NCI-H2196 (cell line): ENCODE results near the gene MPPED2.

Experiments used
- DNase-seq: peaks from one replicate; lab custom pipeline; 2025; ENCODE audit not compliant: unreplicated experiment; lab: John Stamatoyannopoulos, UW

MPPED2 gene

DNA sequence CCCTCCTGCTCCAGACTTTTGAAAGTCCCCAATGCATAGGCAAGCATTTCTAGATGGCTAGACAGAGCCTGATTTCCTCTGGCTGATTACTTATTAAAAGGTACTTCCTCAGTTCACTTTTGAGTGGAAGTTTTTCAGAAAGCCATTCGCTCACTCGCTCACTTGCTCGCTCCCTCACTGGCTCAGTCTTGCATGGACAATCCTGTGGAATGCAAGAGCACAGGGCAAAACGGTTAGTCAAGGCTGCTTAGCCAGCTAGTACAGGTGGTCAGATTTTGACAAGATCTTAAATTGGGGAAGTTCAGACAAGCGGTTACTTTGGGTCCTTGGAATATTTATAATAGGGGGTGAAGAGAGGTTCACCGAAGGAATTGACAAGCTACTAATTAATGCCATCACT, 162.3 kb downstream of the MPPED2 start:
- DNase-seq, result no peak

DNA sequence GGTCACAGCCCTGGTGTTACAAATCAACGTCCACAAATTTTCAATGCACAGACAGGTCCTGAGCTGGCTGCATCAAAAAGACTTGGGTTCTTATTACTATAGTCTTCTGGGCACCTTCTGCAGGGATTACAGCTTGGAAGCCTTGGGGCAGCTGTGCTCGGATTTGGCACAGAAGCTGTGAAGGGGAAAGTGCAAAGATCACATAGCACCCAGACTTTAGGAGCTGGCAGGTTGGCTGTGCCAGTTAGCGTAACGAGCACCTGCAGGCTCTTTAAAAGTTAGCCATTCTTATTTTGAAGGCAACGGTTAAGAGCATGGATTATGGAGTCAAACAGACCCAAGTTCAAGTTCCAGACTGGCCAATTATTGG, 162.9 kb downstream of the MPPED2 start:
- no peak for DNase-seq

DNA sequence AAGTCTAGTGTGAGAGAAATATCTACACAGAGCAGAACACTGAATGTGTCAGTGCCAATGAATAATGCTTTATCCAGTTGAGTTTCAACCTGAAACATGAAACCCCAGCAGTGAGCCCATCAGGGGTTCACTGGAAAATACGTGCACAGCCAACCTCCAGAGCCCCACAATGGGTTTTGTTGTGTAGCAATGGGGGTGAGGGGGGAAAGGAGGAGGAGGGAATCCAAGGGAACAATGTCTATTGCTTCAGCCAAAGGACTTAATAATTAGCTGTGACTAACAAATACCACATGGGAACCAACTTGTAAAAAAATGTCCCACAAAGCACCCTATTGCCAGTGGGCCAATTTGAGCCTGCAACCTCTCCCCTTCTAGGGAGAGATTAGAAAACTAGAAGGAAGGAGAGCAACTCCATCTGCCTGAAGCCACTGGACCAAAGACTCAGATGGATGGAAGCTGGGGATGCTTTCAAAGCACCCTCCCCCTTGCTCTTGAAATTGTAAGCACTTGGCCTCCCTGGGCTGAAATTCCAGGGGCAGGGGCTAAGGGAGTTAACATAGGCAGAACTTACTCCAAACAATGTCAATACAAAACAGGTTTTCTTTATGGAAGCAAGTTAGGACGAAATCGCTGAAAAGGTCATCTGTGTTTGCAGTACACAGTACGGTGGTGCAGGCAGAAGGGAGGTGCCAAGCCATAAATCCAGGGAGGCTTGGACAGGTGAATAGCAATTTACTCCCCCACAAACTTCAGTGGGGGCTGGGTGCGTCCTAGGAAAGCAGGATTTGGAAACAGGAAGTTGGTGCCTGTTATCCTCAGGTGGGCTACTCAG, 163.5 kb downstream of the MPPED2 start:
- DNase-seq, result no peak

DNA sequence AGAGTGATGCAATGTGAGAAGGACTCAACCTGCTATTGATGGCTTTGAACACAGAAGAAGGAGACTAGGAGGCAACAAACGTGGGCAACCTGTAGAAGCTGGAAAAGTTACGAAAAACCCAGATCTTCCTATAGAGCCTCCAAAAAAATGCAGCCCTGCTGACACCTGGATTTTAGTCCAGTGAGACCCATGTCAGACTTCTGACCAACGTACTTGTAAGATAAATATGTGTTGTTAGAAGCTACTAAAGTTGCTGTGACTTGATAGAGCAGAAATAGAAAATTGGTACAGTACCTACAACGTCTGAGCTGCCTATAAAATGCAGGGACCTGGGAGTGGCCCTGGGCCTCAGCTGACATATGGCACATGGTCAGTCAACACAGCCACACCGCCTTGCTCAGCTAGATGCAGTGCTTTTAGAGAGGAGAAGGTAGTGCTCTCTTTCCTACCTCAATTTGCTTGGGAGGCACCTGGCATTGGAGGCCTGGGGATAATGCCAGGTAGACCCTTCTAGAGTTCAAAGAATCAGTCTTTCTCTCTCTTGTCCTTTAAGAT, 165.8 kb downstream of the MPPED2 start:
- DNase-seq, result no peak

DNA sequence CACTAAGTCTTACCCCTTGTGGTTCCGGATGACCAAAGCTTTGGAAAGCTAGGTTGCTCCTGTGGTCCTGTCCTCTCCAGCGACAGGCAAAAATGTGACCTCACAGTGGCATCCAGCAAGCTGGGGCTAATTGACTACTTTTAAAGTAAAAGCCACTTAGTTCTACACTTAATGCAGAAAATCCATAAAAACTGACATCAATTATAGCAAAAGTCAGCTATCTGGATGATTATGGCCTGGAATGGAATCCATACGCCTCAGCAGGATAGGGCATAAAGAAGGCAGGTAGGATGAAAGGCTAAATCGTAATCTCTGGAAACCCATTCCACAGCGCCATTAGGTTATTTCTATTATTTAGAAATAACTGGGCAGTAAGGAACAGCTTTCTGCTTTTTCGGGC, 171.3 kb downstream of the MPPED2 start:
- DNase-seq, result no peak

DNA sequence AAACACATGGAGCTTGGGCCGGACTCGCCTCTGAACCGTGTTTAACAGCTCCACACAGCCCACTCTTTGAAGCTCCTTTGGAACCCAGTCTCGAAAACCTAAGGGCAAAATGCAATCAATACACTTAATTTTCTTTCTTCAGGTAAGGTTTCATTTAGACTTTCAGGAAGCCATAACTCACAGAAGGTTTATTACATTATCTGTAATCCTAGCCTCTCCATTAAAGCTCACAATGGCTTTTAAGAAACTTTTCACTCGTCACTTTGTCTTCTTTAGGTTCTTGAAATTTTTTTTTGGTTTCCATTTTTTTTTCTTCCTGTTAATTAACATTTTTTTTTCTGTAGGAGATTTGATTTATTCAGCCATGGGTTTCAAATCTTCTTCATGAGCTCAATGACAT, 171.9 kb downstream of the MPPED2 start:
- DNase-seq, result no peak

DNA sequence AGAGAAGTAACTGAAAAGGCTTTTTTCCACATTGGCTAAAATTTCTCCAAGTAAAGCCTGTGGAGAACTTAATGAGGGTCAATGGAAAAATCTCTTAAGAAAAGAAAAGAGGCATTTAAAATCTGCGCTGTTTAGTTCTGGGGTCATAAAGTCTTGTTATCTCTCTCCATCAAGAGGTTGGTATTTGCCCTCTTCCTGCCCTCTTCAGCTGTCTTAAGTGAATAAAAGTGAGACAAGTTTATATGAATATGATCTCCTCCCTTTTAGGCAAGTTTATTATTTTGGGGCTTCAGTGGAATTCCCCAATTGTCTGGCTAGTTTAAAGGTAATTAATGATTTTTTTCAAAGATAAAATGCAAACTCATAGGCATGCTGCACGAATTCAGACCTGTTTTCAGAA, 173.6 kb downstream of the MPPED2 start:
- DNase-seq, result no peak

DNA sequence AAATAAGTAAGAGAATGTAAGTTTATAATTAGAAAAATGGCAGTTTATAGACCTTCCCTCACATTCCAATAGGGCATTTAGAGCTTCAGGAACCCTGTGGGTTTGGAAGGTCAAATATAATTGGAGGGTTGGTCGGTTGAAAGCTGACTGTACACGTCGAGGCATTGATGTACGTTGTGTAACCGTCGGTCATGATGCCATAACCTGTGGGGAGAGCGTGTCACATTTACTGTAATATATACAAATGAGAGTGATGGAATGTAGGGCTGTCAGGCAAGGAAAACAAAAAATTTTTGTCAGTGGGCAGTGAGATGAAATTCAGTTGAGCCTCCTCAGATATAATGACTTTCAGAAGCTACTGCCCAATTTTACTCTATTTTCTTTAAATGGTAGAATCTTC, 174.8 kb downstream of the MPPED2 start:
- DNase-seq, result no peak

DNA sequence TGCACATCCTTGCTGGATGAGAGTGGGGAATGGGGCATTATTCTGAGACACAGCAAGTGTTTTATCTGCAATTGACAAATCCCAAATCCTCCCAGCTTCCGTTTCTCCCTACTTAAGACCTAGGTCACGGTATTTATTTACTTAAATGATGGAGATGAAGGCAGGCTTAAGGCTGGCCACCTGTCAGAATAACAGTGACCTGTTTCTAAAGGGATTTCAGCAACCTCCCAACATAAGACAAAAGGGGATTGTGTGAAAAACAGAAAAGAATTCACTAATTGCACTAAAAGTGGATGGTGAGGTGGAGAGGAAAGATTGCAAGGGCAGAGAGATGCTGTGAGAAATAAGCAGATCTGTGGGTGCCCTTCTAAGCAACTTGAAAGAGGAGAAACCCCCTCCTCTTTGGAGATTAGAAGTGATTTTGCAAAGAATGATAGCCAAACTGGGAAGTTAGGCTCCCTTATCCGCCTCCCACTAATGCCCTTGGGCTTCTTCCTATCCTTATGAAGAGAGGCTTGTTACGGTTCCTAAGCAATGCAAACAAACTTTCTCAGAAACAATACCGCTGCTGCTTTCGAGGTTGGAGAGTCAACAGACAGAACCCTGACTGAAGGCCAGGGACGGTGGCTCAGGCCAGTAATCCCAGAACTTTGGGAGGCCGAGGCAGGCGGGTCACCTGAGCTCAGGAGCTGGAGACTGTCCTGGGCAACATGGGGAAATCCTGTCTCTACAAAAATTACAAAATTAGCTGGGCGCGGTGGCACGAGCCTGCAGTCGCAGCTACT, 179.0 kb downstream of the MPPED2 start:
- DNase-seq, result no peak

DNA sequence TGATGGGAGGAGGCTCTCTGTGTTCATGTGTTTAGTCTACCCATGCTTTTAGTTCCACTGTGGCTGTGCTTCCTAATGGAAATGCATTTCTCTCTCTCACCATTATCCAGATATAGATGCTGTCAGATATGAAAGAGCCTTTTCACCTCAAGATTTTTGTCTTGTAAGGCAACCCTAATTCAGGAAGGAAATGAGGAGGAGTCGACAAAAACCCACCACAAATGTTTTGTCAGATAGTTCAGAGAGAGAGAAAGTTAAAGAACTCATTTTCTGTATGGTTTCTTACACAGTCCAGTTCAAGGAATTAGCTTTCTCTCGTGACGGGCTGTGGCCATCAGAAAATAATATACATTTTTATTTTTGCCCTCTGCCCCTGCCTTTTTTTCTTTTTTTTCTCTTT, 180.8 kb downstream of the MPPED2 start:
- DNase-seq, result no peak

DNA sequence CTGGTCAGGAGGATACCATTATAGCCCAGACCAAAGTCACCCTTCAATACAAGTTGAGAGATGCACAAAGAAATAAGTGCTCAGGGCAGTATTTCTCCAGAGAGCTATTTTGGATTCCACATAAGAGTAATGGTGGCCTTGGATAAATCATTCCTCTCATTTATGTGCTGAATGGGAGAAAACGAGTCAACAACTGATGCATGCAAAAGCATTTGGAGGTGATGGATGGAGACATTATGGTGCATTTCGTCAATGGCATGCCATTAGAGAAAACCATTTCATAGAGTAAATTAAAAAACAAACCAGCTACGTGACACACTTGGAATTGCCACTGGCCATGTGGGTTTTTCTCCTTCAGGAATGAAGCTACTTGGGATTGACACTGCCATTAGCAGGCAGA, 182.0 kb downstream of the MPPED2 start:
- DNase-seq, result no peak

DNA sequence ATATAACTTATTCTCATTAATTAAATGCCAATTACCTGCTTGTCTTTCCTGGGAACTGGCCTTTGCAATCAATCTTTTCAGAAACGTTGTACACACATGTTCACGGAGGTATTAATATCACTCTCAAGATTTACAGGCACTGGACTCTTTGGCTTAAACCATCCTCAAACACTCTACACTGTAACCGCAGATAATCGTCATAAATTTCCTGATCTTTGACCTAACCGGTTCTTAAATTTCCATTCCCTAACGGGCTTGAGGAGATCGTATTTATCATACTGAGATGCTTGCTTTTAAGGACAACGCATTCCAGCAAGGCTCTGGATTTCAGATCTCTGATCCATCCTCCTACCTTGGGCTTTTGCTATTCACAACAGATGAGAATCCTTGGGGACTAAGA, 190.4 kb downstream of the MPPED2 start:
- no peak for DNase-seq

DNA sequence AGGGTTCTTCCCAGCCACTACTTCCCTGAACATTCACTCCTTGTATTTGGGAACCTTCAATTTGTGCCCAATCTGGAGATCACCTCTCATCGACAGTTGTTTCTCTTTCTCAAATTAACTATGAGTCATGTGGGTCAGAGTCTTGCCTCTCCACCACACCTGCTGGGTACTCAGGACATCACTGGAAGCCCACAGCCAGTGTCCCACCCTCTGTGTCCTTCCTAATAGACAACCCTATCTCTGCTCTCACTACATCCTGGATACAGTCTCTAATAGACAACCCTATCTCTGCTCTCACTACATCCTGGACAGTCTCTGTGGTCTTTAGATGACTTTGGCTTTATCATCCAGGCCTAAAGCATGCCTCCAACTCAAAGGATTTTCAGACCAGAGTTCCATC, 193.1 kb downstream of the MPPED2 start:
- no peak for DNase-seq

DNA sequence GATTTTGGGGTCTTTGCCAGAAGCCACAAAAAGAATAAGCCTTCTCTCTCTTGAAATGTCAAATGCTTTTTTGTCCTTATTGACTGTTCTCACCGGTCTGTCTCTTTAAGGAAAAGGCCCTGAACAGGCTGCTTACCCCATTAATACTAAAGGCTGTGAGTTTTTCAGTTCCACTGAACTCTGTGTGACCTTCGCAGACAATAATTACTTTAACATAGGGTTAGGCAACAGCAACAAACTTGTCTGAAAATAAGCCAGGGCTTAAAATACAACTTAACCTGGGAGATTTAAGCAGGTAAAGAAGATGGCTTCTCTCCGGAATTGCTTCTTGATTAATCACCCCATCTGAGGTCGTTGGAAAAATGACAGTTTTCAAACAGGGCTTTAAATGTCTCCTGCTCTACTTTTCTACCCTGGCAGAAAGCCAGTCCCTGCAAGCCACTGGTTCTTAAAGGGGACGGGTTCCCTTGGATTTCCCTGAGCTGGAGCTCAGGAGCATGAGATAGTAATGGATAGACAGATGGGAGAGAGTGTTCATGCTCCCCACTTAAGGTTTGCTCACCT, 193.8 kb downstream of the MPPED2 start:
- DNase-seq, result no peak

DNA sequence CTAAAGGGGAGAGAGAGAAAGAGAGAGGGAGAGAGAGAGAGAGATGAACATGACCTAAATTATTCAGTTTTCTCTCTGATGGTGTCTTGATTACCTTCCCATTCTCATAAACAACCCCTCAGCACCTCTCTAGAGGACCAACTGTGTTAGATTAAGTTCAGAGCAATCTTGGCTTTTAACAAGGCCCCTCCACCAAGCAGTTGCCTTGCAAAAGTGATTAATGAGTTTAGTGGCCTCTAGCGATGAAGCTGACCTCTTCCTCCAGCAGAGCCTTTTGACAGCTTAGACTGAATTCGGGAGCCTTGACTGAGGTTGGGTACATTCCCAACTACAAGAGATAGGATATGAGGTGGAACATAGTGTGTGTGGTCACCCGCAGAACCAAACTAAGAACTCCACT, 197.2 kb downstream of the MPPED2 start:
- no peak for DNase-seq

DNA sequence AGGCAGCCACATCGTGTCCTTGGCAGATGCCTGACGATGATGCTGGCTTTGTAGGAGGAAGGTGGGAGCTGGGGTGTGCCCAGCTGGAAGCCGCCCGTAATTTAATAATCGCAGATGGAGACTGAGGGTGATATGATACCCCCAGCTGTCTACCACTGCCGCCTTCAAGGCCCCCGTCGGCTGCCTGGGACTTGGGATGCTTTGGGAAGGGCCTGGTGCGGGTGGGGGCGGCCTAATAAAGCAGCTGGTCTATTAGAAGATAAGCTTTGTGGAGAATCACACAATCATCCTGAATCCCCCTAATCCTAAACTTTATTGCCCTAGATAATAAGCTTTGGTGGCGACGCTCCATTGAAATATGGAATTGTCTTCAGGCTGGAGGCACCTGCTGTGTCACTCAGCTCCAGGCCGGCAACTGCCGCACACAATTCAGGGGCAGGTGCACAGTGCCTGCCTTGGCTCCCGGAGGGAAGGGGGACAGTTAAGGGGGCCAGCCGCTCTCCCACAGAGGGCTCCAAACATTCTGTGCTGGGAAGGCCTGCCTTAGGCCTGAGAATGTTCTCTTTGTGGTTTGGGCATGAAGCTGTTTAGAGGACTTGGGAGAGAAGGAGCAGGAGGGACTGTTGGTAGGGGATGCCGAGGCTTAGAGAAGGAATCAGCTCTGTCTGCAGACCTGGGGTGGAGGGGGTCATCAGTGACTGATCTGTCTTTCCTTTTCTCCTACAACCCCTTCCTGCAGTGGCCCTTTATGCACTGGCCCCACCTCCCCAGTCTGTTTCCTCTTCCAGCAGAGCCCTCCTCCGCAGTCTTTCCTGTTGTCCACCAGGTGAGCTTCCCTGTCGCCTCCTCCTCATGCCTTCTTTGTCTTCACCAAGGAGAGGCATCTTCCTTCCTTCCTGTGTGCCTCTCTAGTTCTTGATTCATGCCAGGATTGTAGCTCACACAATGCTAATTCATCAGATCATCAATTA, 198.0 kb downstream of the MPPED2 start:
- no peak for DNase-seq

DNA sequence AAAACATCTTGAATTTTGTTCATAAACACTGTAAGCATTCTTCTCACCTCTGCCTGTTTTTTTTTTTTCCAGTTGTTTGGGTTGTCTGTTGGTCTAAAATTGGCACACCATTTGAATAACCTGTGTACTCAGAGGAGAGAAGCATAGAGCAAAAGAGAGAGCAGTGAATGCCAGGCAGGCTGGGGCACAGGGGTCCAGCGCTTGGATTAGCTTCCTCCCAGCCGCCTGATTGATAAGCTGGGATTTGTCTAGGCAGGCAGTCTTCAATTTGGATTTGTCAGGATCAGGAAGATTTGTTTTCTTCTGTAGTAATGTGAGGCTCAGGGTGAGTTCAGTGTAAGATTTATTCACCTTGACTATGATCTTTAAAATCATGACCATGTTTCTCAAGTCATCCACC, 204.3 kb downstream of the MPPED2 start:
- no peak for DNase-seq

DNA sequence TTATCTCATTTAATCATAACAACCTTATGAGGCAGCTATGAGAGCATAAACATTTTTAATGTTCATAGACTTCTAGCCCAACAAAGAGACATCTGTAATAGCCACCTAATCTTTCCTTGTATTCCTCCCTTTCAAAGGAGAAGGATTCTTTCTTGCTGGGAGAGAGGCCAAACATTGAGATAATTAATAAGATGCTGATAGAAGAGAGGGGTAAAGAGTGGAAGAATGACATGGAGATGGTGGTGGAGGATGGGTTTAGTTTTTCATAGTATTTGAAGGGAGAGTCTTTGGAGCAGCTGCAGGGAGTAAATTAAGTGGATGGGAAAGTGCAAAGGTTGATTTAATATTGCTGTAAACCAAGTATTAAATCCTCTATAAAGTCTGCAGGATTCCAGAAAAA, 205.3 kb downstream of the MPPED2 start:
- no peak for DNase-seq

DNA sequence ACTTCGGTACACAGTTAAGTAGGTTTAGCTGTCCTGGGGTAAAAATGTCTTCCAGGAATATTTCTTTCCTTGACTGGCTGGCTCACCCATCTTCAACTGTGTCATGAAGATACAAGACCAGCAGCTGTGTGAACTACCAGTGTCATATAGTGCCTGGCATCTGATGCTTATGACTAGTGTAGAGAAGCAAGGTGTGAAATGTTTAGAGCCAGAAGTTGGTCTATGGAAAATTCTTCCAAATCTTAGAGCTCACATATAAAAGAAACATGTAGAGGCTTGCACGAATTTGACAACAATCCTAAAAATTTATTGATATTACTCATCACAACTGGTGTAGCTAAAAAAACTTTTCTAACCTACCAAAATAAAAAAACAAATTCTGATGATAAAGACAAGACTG, 208.8 kb downstream of the MPPED2 start:
- no peak for DNase-seq

DNA sequence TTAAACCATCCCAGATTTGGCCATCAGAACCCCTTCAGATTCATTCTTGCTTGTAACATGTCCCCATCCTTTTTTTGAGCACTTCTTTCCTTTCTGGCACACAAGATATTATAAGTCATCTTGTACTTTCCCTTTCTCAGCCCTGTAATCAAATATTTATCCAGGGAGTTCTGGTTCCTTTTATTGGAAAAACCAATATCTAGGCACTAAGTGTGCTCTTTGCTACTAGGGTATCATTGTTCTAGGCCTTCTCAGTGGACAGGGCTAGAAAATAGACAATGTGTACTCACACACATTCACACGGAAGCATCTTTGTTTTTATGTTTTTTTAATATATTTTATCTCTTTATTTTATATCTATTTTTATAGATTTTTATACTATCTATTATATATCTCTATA, 216.0 kb downstream of the MPPED2 start:
- no peak for DNase-seq

DNA sequence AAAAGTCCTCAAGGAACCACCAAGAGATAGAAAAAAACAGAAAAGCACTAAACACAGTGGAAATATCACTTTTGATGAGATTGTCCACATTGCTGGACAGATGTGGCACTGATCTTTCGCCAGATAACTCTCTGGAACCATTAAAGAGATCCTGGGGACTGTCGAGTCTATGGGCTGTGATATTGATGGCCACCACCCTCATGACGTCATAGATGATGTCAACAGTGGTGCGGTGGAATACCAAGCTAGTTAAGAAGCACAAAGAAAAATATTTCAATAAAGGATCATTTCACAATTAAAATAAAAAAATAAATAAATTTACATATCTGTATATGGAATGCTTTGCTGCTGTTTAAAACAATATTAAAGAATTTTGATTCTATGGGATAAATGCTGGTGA, 217.8 kb downstream of the MPPED2 start:
- DNase-seq, result no peak
